Activated T-helper 1 cell treated with anti-CD3 and anti-CD28 coated beads, Interleukin-12 subunit alpha, Interleukin-12 subunit beta, Interleukin-2, Interleukin-4 antibody, amounts not matched to agents 30 ng/mL and 10 ng/mL and 1 ng/mL, durations not matched to agents 14 hours and 24 hours and 36 hours (primary cell): ENCODE data around the gene GPR15LG. TPM values are rescaled to one million over a fixed set of nuclear protein-coding genes. Genes with fewer than 3 reads are reported as not detected.

Experiments used
- DNase-seq: peaks from one replicate; pipeline ENCODE4 v3.0.0; 2021; ENCODE audit warnings: low spot score
- H3K27ac Mint-ChIP-seq: one replicate; pipeline ENCODE4 v1.8.0; 2021; ENCODE audit warnings: mild to moderate bottlenecking, mixed read lengths
- H3K27me3 Mint-ChIP-seq: one replicate; pipeline ENCODE4 v1.8.0; 2022; ENCODE audit warnings: mild to moderate bottlenecking, moderate library complexity, mixed read lengths; ENCODE audit not compliant: insufficient read depth
- H3K36me3 Mint-ChIP-seq: one replicate; pipeline ENCODE4 v1.8.0; 2021; ENCODE audit warnings: low read depth, mixed read lengths
- H3K4me1 Mint-ChIP-seq: one replicate; pipeline ENCODE4 v1.8.0; 2021; ENCODE audit warnings: low read depth, mixed read lengths
- H3K4me3 Mint-ChIP-seq: one replicate; pipeline ENCODE4 v1.8.0; 2021; ENCODE audit warnings: mild to moderate bottlenecking, moderate library complexity, mixed read lengths
- H3K9me3 Mint-ChIP-seq: one replicate; pipeline ENCODE4 v1.8.0; 2021; ENCODE audit warnings: mixed read lengths
- intact Hi-C: fragments of 100-400 bp; cut with micrococcal nuclease; formaldehyde crosslinking; loops from one replicate; pipeline ENCODE4 v1.15.1; 2024
- total RNA-seq: library from RNA; stranded (reverse); gene quantifications from 2 replicates; pipeline ENCODE4 v1.2.3, GENCODE V29; 2022

GPR15LG gene
- total RNA-seq, 1 donor from 2014 or later, result not detected

GRCh38 chr10:84188815-84189214, 15.2 kb downstream of the GPR15LG start:
- no peak overlapping the region for H3K27ac Mint-ChIP-seq
- H3K4me3 Mint-ChIP-seq, result no peak overlapping the region
- H3K36me3 Mint-ChIP-seq, result no peaks in the 10 kb centered on the region
- peaks cover 15% of the 10 kb centered on the region for H3K4me1 Mint-ChIP-seq
- DNase-seq, result no peak
- peaks cover 19% of the 10 kb centered on the region for H3K27me3 Mint-ChIP-seq
- intact Hi-C loops, result no loop called here
- H3K9me3 Mint-ChIP-seq, result no peaks in the 10 kb centered on the region

- Mint-ChIP-seq H3K27me3 (peaks cover 25% of the 10 kb centered on the region), H3K4me1 (peaks cover 10% of the 10 kb centered on the region), H3K9me3 (no peaks in the 10 kb centered on the region), H3K36me3 (no peaks in the 10 kb centered on the region), H3K4me3 (no peak overlapping the region), H3K27ac (no peak overlapping the region)
- no peak for DNase-seq
- intact Hi-C loops, result loop anchor here (5.0 kb wide), 1 partner anchor 33 kb away; no protein-coding TSS in a partner anchor
Observed at GRCh38 chr10:84190621-84191020, 17.0 kb downstream of the GPR15LG start.

- intact Hi-C loops, result loop anchor here (5.0 kb wide), 1 partner anchor 34 kb away; no protein-coding TSS in a partner anchor
Observed at GRCh38 chr10:84191106-84191505, 17.5 kb downstream of the GPR15LG start.

GRCh38 chr10:84193327-84193726, 19.7 kb downstream of the GPR15LG start:
- peaks cover 41% of the 10 kb centered on the region for H3K27me3 Mint-ChIP-seq
- intact Hi-C loops, result loop anchor here (5.0 kb wide), 1 partner anchor 36 kb away; no protein-coding TSS in a partner anchor
- H3K4me1 Mint-ChIP-seq, result peaks cover 10% of the 10 kb centered on the region
- H3K36me3 Mint-ChIP-seq, result no peaks in the 10 kb centered on the region
- H3K4me3 Mint-ChIP-seq, result no peak overlapping the region
- DNase-seq, result no peak
- no peak overlapping the region for H3K27ac Mint-ChIP-seq
- H3K9me3 Mint-ChIP-seq, result no peaks in the 10 kb centered on the region

More at GRCh38 chr10:84191106-84191505, 17.5 kb downstream of the GPR15LG start:
- no peaks in the 10 kb centered on the region for H3K9me3 Mint-ChIP-seq
- H3K36me3 Mint-ChIP-seq, result no peaks in the 10 kb centered on the region
- H3K4me3 Mint-ChIP-seq, result no peak overlapping the region
- no peak overlapping the region for H3K27ac Mint-ChIP-seq
- no peak for DNase-seq
- H3K4me1 Mint-ChIP-seq, result peaks cover 10% of the 10 kb centered on the region
- H3K27me3 Mint-ChIP-seq, result peaks cover 29% of the 10 kb centered on the region

- Mint-ChIP-seq H3K9me3 (no peaks in the 10 kb centered on the region), H3K27me3 (peaks cover 42% of the 10 kb centered on the region), H3K4me1 (peaks cover 10% of the 10 kb centered on the region), H3K27ac (no peak overlapping the region), H3K36me3 (no peaks in the 10 kb centered on the region), H3K4me3 (no peak overlapping the region)
- intact Hi-C loops, result loop anchor here (5.0 kb wide), 1 partner anchor 37 kb away; no protein-coding TSS in a partner anchor
- DNase-seq, result no peak
Observed at GRCh38 chr10:84193846-84194423, 20.3 kb downstream of the GPR15LG start.

- Mint-ChIP-seq H3K4me1 (peaks cover 10% of the 10 kb centered on the region), H3K4me3 (peak within 1 kb of the TSS; percentile 47), H3K36me3 (no peaks in the 10 kb centered on the region), H3K27ac (no peak within 1 kb of the TSS), H3K27me3 (peaks cover 42% of the 10 kb centered on the region), H3K9me3 (no peaks in the 10 kb centered on the region)
- no peak for DNase-seq
- intact Hi-C loops, result loop anchor here (5.0 kb wide), 1 partner anchor 37 kb away; no protein-coding TSS in a partner anchor
Observed at GRCh38 chr10:84194424-84195043, 20.9 kb downstream of the GPR15LG start, which contains the start of gene CDHR1. Gene CDHR1 (plus strand): TSS chr10:84194537. CDS start chr10:84194761, 224 bp downstream.

- intact Hi-C loops, result no loop called here
Observed at GRCh38 chr10:84195044-84195830, 21.6 kb downstream of the GPR15LG start.

GRCh38 chr10:84196083-84196482, 22.5 kb downstream of the GPR15LG start:
- Mint-ChIP-seq H3K36me3 (no peaks in the 10 kb centered on the region), H3K27me3 (peaks cover 48% of the 10 kb centered on the region), H3K9me3 (no peaks in the 10 kb centered on the region), H3K4me3 (no peak overlapping the region), H3K4me1 (peaks cover 6% of the 10 kb centered on the region), H3K27ac (no peak overlapping the region)
- DNase-seq, result no peak
- intact Hi-C loops, result no loop called here

More at GRCh38 chr10:84195044-84195830, 21.6 kb downstream of the GPR15LG start:
- Mint-ChIP-seq H3K4me3 (peak overlapping the region; percentile 47), H3K36me3 (no peaks in the 10 kb centered on the region), H3K27me3 (peaks cover 44% of the 10 kb centered on the region), H3K4me1 (peaks cover 10% of the 10 kb centered on the region), H3K9me3 (no peaks in the 10 kb centered on the region), H3K27ac (no peak overlapping the region)
- DNase-seq, result no peak

GRCh38 chr10:84196941-84197340, 23.3 kb downstream of the GPR15LG start:
- H3K9me3 Mint-ChIP-seq, result no peaks in the 10 kb centered on the region
- H3K4me1 Mint-ChIP-seq, result no peaks in the 10 kb centered on the region
- peaks cover 43% of the 10 kb centered on the region for H3K27me3 Mint-ChIP-seq
- H3K36me3 Mint-ChIP-seq, result no peaks in the 10 kb centered on the region
- intact Hi-C loops, result no loop called here
- no peak overlapping the region for H3K27ac Mint-ChIP-seq
- H3K4me3 Mint-ChIP-seq, result no peak overlapping the region
- DNase-seq, result no peak

GRCh38 chr10:84197643-84198042, 24.0 kb downstream of the GPR15LG start:
- H3K4me3 Mint-ChIP-seq, result no peak overlapping the region
- H3K9me3 Mint-ChIP-seq, result no peaks in the 10 kb centered on the region
- no peaks in the 10 kb centered on the region for H3K36me3 Mint-ChIP-seq
- H3K27me3 Mint-ChIP-seq, result peaks cover 39% of the 10 kb centered on the region
- no peaks in the 10 kb centered on the region for H3K4me1 Mint-ChIP-seq
- H3K27ac Mint-ChIP-seq, result no peak overlapping the region
- intact Hi-C loops, result no loop called here
- no peak for DNase-seq

GRCh38 chr10:84198206-84198915, 24.8 kb downstream of the GPR15LG start:
- Mint-ChIP-seq H3K27me3 (peaks cover 35% of the 10 kb centered on the region), H3K36me3 (no peaks in the 10 kb centered on the region), H3K9me3 (no peaks in the 10 kb centered on the region), H3K27ac (no peak overlapping the region), H3K4me1 (no peaks in the 10 kb centered on the region), H3K4me3 (no peak overlapping the region)
- DNase-seq, result no peak
- intact Hi-C loops, result no loop called here

GRCh38 chr10:84200537-84201243, 27.1 kb downstream of the GPR15LG start:
- Mint-ChIP-seq H3K4me3 (no peak overlapping the region), H3K4me1 (peaks cover 4% of the 10 kb centered on the region), H3K9me3 (no peaks in the 10 kb centered on the region), H3K36me3 (no peaks in the 10 kb centered on the region), H3K27me3 (peaks cover 24% of the 10 kb centered on the region), H3K27ac (no peak overlapping the region)
- intact Hi-C loops, result no loop called here
- no peak for DNase-seq
